Fibroblast of skin of left quadriceps (primary cell): Measurements from ENCODE around the gene FADD.
A peak's percentile ranks its signal among the peaks of the same experiment; 100 is the strongest.

Experiments used
- DNase-seq, 2 experiments: peaks; one replicate each; pipeline ENCODE4 v3.0.0-alpha.2; 2013; ENCODE audit warnings: low read depth in 2 of 2

Gene FADD, protein sequence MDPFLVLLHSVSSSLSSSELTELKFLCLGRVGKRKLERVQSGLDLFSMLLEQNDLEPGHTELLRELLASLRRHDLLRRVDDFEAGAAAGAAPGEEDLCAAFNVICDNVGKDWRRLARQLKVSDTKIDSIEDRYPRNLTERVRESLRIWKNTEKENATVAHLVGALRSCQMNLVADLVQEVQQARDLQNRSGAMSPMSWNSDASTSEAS

DNA sequence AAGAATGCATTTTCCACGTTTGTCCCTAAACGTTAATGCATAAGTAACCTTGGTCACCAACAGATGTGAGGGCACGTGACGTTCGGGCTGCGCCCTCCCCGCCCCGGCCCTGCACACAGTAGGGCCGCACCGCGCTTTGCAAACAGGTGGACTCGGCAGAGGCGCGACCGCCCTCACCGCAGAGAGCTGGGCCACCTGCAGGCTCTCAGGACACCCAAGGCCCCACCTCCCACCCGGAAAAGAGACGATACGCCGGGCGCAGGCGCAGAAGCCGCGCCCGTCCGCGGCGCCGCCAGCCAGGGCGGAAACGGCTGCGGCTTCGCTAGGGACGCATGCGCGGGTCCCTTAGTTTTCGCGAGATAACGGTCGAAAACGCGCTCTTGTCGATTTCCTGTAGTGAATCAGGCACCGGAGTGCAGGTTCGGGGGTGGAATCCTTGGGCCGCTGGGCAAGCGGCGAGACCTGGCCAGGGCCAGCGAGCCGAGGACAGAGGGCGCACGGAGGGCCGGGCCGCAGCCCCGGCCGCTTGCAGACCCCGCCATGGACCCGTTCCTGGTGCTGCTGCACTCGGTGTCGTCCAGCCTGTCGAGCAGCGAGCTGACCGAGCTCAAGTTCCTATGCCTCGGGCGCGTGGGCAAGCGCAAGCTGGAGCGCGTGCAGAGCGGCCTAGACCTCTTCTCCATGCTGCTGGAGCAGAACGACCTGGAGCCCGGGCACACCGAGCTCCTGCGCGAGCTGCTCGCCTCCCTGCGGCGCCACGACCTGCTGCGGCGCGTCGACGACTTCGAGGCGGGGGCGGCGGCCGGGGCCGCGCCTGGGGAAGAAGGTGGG, at the start of gene FADD:
FADD (plus strand) TSS at position 377 of the 831 bp plus-strand sequence; CDS start at position 541, 164 bp downstream.
- DNase-seq: peak; percentile 82 to 85

DNA sequence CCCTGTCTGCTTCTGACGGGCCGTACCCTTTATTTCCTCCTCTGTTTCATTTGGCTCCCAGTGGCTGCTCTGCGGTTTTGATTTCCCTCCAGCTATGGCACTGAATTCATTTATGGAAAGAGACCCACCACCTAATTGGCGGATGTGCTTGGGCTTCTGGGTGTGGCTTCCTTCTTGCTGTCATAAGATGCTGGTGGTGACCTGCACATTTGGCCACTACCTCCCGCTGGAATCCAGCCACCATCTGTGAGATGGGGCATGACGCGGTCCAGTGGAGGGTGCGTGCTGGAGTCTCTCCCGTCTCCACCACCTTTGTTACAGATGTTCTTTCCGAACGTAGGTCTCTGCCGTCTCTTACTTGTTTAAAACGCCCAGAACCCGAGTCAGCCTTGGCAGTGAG, 47.7 kb upstream of the FADD start:
- DNase-seq: no peak

DNA sequence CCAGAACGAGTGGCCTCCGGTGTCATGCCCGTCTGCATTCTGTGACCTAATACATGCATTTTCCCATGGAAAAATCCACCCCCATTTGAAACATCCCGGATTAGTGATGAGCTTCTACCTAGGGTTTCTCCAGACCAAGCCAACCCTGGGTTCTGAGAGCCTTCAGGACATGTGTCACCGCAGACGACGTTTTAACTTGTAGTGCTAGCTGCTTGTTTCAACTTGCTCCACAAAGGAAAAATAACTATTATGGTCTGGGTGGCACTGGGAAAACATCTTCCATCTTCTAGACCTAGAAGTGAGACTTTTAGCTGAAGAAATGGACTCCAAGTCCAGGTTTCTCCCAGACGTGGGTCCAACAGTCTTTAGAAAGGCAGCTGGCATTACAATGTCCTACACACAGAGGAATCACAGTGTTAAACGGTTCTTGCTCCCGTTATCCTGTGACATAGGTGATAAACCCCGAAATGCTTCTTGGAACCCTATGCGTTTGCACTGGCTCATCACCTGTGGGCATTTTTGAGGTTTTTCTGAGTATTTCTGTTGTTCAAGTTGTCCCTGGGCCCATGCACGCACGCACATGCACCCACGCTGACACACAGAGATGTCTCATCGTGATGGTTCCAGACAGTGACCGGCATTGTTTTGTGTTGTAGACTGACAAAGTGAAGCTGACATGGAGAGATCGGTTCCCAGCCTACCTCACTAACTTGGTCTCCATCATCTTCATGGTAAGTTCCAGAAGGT, 46.6 kb upstream of the FADD start:
- no peak for DNase-seq

DNA sequence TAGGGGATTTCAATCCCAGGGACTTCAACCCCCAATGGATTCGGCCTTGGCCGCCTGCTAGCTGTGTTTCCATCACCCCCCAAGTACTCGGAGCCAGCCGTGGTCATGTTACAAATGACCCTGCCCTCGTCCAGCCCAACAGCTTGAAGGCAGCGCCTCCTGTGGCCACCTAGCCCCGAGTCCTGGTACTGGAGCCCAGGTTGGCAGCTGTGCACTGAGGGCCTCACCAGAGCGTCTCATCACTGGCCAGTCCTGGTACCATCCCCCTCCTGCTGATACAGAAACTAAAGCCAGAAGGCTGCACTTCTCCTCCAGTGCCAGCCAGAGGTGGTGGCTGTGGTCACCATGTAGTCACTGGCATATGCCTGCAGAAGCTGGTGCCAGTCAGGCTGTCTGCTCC, 44.9 kb upstream of the FADD start:
- no peak for DNase-seq

DNA sequence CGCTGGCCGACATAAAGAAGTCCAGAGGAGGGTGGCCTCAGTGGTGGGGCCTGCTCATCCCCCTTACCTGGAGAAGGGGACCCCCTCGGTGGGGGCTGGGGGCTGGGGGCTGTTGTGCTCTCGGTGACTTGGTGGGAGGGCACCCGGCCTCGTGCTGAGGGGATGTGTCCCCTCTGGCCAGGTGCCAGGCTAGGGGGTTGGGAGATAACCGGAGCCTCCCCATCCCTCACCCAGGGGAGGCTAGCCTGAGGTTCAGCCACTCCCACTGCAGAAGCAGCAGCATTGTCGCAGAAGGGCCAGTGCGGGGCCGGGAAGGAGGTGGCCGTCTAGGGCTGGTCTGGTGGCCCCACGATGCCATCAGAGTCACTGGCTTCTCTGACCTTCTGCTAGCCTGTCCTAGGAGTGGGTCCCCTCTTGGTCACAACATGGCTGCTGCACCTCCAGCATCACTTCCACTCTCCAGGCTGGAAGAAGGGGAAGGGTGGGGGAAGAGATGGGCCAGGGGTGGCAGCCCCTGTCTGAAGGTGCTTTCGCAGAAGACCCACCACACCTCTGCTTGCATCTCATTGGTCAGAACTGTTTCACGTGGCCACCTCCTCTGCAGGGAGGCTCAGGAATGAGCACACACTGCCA, 44.2 kb upstream of the FADD start:
- no peak for DNase-seq

DNA sequence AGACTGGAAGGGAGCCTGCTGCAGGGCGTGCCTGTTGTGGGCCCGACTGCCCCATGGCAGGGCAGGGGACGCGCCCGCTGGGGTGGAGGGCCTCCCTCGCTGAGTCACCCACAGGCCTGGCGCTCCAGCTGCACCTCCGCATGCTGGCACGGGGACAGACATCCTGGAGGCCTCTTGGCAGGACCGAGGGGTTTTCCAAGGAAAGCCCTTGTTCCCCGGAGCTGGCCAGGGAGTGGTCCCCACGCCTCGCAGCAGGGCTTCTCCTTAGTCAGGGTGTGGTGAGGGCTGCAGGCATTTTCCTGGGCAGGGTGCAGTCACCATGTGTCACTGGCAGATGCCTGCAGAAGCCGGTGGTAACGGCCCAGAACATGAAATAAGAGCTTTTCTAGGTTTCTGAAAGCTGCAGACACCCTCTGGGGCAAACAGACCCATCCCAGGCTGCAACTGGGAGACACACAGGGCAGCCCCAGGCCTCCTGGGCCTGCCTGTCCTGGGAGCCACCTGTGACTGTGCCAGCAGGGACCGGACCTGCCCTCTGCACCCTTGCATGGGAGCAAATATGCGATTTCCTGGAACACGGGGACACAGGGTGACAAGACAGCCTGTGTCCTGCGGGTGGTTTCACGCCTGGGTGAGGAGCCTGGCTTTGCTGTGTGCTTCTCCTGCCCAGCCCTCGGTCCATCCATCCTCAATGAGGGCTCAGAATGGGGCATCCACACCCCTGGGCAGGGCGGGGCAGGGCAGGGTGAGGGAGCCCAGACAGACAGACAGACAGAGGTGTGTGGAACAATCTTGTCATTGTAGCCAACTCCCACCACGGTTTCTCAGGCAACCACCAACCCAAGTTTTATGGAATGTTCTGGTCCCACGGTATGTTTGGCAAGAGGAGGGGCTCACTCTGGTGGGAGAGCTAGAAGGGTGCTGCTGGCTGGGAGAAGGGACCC, 43.2 kb upstream of the FADD start:
- DNase-seq: no peak

DNA sequence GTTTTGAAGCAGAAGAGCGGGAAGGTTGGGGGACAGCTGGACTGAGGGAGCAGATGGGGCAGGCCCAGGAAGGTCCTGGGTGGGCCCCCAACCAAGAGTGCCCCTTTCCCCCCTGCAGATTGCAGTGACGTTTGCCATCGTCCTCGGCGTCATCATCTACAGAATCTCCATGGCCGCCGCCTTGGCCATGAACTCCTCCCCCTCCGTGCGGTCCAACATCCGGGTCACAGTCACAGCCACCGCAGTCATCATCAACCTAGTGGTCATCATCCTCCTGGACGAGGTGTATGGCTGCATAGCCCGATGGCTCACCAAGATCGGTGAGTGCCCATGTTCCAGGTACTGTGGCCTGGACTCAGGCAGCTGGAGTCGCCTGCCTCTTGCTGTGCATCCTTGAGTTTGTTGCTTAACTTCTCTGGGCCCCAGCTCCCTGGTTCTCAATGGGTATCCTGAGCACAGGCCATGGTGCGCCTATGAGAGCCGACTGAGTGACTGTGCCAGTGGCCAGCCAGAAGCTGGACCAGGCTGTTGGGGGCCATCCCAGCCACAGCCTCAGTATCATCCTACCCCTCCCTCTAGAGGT, 42.0 kb upstream of the FADD start:
- DNase-seq: no peak

DNA sequence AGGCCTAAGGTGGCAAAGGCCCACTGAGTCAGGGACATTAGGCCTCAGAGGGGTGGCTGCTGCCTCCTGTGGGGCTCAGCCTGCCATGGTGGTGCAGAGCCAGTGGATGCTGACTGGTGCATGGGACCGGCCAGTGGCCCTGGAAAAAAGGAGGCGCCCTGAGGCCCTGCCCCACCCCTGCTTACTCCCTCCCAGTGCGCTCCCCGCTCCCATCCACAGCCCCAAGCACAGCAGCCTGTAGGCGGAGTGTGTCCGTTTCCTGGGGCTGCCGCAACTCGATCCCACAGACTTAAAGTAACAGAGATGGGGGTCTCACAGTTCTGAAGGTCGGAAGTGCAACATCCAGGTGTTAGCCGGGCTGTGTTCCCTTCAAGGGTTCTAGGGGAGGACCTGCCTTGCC, 38.4 kb upstream of the FADD start:
- no peak for DNase-seq

DNA sequence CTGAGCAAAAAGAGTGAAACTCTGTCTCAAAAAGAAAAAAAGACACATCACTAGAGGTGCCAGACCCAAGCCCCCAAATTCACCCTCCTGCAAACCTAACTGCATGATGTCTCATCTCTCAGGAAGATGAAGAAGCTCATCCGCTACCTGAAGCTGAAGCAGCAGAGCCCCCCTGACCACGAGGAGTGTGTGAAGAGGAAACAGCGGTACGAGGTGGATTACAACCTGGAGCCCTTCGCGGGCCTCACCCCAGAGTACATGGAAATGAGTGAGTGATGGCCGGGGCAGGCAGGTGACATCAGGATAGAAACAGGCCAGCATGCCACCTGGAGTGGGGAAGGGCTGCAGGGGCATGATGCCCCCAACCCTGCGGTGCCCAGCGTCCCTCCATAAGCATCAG, 36.0 kb upstream of the FADD start:
- DNase-seq: no peak

DNA sequence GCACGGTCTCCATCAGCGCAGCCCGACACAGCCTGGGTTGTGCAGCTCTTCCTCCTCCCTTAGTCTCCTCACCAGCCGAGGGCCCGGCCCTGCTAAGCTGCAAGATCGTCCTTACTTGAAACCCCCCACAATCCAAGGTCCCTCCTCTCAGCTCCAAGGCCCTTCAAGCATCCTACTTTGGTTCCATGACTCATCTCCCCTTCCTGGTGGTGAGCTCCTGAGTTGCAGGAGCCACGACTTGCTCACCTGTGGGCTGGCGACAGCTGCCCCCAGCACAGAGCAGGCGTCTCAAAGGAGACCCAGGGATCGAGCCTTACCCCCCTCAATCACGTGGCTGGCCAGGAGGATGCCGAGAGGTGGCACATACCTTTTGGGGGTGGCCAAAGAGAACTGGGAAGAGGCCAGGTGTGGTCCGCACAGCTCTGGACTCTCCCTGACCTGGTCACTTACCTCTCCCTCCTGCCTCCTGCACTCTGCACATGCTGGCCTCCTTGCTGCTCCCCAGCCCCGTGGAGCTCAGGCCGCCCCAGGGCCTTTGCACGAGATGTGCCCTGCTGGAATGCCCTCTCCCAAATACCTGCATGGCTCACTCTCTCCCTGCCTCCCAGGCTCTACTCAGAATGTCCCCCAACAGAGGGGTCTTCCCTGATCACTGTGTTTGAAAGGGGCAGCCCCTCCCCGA, 35.2 kb upstream of the FADD start:
- DNase-seq: no peak

DNA sequence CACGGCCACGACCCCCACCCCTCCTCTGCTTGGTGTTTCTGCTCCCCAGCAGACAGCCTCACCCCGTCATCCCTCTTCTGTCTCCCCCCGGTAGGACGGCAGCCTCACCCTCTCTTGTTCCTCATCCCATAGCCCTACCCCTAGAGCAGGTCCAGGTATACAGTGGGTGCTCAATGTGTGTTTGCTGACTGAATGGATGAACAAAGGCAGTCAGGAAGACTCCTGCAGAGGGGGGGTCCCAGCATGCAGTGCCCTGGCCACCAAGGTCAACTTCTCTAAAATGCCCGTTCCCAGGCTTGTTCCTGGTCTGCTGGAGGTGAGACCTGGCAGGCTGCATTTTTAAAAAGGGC, 34.7 kb upstream of the FADD start:
- DNase-seq: no peak

DNA sequence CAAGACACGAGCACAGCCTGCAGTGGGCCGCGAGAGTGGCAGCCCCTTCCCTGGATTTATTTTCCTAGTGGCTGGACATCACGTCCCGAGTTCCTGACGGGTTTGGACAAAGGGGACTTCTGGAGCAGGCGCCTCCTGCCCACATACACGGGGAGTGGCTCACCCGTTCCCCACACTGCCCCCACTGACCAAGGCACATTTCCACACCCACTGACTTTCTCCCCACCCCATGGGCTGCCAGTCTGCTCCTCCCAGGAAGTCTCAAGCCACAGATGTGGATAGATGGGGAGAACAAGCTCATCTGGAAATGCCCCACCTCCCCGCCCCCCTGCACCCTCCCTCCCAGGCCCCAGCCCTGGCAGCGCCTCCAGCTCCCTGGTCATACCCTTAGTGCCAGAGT, 34.0 kb upstream of the FADD start:
- DNase-seq: no peak

DNA sequence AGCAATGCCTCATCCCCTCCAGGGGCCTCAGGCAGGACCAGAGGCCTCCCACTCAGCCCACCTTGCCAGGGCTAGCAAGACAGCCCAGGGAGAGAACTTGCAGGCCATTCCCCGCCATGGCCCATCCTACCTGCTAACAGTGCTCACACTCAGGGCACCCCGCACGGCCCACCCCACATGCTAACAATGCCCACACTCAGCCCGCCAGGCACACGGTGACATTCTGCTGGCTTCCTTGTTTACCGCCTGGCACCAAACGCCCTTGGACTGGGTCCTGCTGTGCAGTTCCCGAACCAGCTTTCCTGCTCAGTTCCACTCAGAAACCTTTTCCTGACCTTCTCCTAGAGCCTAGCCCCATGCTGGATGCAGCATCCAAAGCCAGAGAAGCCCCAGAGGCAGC, 33.5 kb upstream of the FADD start:
- no peak for DNase-seq

DNA sequence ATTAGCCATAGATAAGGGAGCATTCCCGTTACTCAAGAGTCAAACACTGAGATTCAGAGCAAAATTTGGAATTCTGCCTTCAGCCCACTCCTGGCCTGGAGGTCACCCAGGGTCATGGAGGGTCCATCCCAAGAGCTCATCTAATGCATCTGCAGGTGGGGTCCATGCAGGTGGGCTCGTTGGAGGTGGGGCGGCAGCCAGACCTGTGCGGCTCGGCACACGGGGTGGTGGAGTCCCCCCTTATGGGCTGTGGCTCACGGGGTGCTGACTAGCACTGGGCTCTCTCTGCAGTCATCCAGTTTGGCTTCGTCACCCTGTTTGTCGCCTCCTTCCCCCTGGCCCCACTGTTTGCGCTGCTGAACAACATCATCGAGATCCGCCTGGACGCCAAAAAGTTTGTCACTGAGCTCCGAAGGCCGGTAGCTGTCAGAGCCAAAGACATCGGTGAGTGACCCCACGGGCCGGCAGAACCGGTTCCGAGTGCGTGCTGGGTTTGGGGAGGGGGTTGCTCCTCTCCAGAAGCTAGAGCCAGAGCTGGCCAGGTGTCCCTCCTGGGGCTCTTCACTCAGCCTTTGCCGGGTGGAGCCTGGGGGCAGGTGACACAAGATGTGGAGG, 32.4 kb upstream of the FADD start:
- DNase-seq: no peak

DNA sequence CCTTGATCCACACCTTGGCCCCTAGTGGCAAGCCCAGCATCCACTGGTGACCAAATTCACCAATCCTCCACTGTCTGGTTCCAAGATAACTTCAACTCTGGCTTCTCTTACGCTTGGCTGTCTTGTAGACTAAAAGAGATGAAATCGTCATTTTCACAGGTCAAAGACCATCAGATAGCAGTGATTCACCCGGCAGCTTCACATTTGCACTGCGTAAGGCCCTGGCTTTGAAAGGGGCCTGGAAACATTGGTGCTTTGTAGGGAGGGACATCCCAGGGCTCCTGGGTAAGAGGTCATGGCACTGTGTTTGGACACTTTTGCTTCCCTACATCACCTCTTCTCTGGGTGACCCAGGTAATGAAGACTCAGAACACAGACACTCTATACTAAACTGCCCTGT, 30.1 kb upstream of the FADD start:
- no peak for DNase-seq

DNA sequence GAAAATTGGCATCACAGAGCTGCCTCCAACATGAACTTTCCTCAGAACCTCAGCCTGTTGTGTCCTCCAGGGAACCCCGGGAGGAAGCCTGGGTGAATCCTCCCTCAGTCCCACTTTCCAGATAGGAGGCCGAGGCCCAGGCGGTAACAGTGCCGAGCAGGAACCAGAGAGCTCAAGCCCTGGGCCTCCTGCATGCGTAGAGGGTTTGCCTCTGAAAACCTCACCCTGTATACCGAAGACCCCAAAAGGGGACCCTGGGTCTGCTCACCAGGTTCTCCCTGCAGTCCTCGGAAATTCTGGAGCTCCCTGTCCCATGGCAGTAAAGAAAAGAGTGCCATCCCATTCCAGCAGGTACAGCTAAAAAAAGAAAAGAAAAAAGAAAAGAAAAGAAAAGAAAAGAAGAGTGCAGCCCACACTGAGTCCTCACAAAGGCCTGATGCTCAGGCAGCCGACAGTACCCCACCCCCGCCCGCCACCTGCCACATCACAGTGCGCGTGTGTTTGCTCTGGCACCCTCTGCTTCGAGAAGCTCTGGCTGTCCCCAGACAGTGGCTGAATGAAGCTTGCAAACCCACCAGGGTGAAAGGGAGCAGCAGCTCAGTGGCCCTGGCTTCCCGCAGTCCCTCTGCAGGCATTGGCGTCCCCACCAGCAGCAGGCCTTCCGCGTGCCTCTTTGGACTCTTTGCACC, 28.4 kb upstream of the FADD start:
- DNase-seq: no peak

DNA sequence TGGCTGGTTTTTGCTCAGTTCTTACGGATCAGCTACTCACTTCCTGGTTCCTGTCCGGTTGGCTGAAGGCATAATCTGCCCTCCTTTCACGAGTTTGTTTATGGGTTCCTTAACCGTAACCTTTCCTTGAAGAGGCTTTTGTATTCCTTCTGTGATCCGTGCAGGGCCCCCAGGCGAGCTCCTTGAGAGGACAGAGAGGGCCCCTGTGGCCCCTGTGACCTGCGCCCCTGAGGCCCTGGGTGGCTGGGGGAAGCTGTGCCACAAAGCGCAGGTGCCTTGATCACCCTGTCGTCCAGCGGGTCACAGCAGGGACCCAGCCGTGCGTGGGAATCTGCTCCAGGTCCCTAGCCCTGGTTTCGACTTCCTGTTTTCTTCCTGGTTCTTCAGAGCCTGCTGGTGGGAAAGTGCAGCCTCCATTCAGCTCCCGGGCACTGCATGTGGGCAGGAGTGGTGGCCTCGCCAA, 27.8 kb upstream of the FADD start:
- no peak for DNase-seq

DNA sequence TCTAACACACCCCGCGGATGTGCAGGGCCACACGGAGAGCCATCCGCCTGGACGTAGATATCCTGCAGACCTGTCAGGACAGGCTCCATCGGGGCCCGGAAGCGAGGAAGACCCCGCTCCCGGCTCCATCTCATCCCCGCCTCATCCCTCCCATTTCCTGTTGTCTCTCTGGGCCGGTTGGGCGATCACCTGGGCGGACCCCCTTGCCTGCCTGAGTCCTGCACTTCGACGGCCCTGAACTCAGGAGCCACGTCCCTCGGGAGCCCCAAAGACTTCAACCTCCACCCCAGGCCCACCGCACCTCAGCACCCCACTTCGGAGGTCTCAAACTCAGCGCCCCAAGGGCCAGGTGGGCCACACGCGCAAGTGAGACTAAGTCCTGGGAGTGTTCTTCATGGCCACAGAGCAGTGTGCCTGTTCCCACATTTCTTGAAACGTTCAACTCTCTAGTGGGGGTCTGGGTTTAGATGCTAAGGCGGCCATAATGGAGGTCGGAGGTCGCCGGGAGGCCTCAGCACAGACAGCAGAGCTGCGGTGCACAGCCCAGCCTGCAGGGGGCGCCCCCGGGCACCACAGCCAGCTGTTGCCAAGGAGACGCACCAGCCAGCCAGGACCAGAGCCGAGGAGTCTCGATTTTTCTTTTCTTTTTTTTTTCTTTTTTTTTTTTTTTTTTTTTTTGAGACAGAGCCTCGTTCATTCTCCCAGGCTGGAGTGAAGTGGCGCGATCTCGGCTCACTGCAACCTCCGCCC, 26.0 kb upstream of the FADD start:
- DNase-seq: no peak
